Neural progenitor cell (in vitro differentiated cells): ENCODE data around the gene SP7. TPM values are rescaled to one million over a fixed set of nuclear protein-coding genes. Genes with fewer than 3 reads are reported as not detected.

Source experiments
- DNase-seq: peaks from one replicate; pipeline ENCODE4 v3.0.0-alpha.2; 2016; ENCODE audit warnings: low spot score
- H2AFZ ChIP-seq: fragments of 200-600 bp; sonication (generic); replicated peaks from 2 replicates; pipeline ENCODE4 v1.6.1; 2016; ENCODE audit warnings: antibody characterized with exemption
- H3F3A ChIP-seq: fragments of 200-600 bp; sonication (generic); 2 replicates; pipeline ENCODE4 v1.6.1; 2016; ENCODE audit warnings: antibody characterized with exemption, low read depth
- H3K27ac ChIP-seq: fragments of 200-600 bp; sonication (generic); 2 replicates; pipeline ENCODE4 v1.5.1; 2016; ENCODE audit warnings: mild to moderate bottlenecking
- H3K27me3 ChIP-seq: fragments of 200-600 bp; sonication (generic); 2 replicates; pipeline ENCODE4 v1.6.1; 2016; ENCODE audit warnings: mild to moderate bottlenecking, moderate library complexity
- H3K36me3 ChIP-seq: fragments of 200-600 bp; sonication (generic); 2 replicates; pipeline ENCODE4 v1.5.1; 2016
- H3K4me1 ChIP-seq: fragments of 200-600 bp; sonication (generic); 2 replicates; pipeline ENCODE4 v1.6.1; 2016; ENCODE audit warnings: mixed run types
- H3K4me2 ChIP-seq: fragments of 200-600 bp; sonication (generic); 2 replicates; pipeline ENCODE4 v1.6.1; 2016
- H3K4me3 ChIP-seq: fragments of 200-600 bp; sonication (generic); 2 replicates; pipeline ENCODE4 v1.5.1; 2016
- H3K79me2 ChIP-seq: fragments of 200-600 bp; sonication (generic); 2 replicates; pipeline ENCODE4 v1.6.1; 2016; ENCODE audit warnings: low read depth
- H3K9ac ChIP-seq: fragments of 200-600 bp; sonication (generic); 2 replicates; pipeline ENCODE4 v1.6.1; 2016
- H3K9me3 ChIP-seq: fragments of 200-600 bp; sonication (generic); 2 replicates; pipeline ENCODE4 v1.5.1; 2016; ENCODE audit warnings: low read depth
- H4K20me1 ChIP-seq: fragments of 200-600 bp; sonication (generic); 2 replicates; pipeline ENCODE4 v1.6.1; 2016; ENCODE audit warnings: low read depth
- H3K27ac Mint-ChIP-seq: 3 replicates; pipeline ENCODE4 v1.8.0; 2021; ENCODE audit warnings: mixed read lengths
- H3K27me3 Mint-ChIP-seq: 2 replicates; pipeline ENCODE4 v1.8.0; 2022; ENCODE audit warnings: low read depth, mild to moderate bottlenecking, inconsistent platforms, moderate library complexity, mixed read lengths; ENCODE audit not compliant: insufficient read depth
- H3K36me3 Mint-ChIP-seq: 3 replicates; pipeline ENCODE4 v1.8.0; 2021; ENCODE audit warnings: mixed read lengths
- H3K4me1 Mint-ChIP-seq: 3 replicates; pipeline ENCODE4 v1.8.0; 2021; ENCODE audit warnings: mixed read lengths
- H3K4me3 Mint-ChIP-seq: 3 replicates; pipeline ENCODE4 v1.8.0; 2021; ENCODE audit warnings: mild to moderate bottlenecking, moderate library complexity, mixed read lengths
- H3K9me3 Mint-ChIP-seq: 3 replicates; pipeline ENCODE4 v1.8.0; 2020; ENCODE audit warnings: mixed read lengths
- CTCF ChIP-seq: fragments of 200-600 bp; sonication (generic); IDR thresholded peaks from 2 replicates; pipeline ENCODE4 v1.5.1; 2017; ENCODE audit warnings: antibody characterized with exemption, mild to moderate bottlenecking
- EZH2 ChIP-seq: fragments of 200-600 bp; sonication (generic); IDR thresholded peaks from 2 replicates; pipeline ENCODE4 v1.6.1; 2017; ENCODE audit warnings: antibody characterized with exemption, mild to moderate bottlenecking, moderate library complexity
- EZH2phosphoT487 ChIP-seq: fragments of 200-600 bp; sonication (generic); IDR thresholded peaks from 2 replicates; pipeline ENCODE4 v1.6.1; 2017; ENCODE audit warnings: antibody characterized with exemption
- total RNA-seq: library from RNA; depleted of rRNA; stranded (reverse); fragments of >200 nt; gene quantifications from 2 replicates; pipeline ENCODE4 v1.2.3, GENCODE V29; 2015; ENCODE audit warnings: low replicate concordance

The SP7 gene
- total RNA-seq, 1 donor from 2014 or later = 0.90 TPM

- TF ChIP-seq EZH2phosphoT487 = no peak
- no peak for TF ChIP-seq EZH2
- TF ChIP-seq CTCF = no peak
- Histone ChIP-seq H2AFZ (no peak overlapping the region), H3K9me3 (no peaks in the 10 kb centered on the region), H3F3A (peaks cover 8% of the 10 kb centered on the region), H3K79me2 (peaks cover 8% of the 10 kb centered on the region), H3K36me3 (peaks cover 4% of the 10 kb centered on the region), H3K4me1 (no peaks in the 10 kb centered on the region), H3K27ac (no peak overlapping the region), H3K27me3 (no peaks in the 10 kb centered on the region), H3K9ac (no peak overlapping the region), H3K4me2 (no peak overlapping the region), H3K4me3 (no peak overlapping the region), H4K20me1 (no peaks in the 10 kb centered on the region)
- peaks cover 30% of the 10 kb centered on the region for H3K36me3 Mint-ChIP-seq
- H3K9me3 Mint-ChIP-seq = no peaks in the 10 kb centered on the region
- H3K4me3 Mint-ChIP-seq = no peak overlapping the region
- DNase-seq = no peak
- peaks cover 2% of the 10 kb centered on the region for H3K27me3 Mint-ChIP-seq
- no peak overlapping the region for H3K27ac Mint-ChIP-seq
- H3K4me1 Mint-ChIP-seq = no peaks in the 10 kb centered on the region
These were observed 29.3 kb downstream of the SP7 start for GRCh38 chr12:53306826-53307225.

GRCh38 chr12:53302903-53303302, 33.3 kb downstream of the SP7 start:
- H2AFZ ChIP-seq = no peak overlapping the region
- H4K20me1 ChIP-seq = no peaks in the 10 kb centered on the region
- no peaks in the 10 kb centered on the region for H3K9me3 ChIP-seq
- peaks cover 24% of the 10 kb centered on the region for H3K4me1 Mint-ChIP-seq
- peaks cover 10% of the 10 kb centered on the region for H3K4me1 ChIP-seq
- H3K9me3 Mint-ChIP-seq = no peaks in the 10 kb centered on the region
- DNase-seq = no peak
- H3F3A ChIP-seq = peaks cover 35% of the 10 kb centered on the region
- peak overlapping the region; percentile 4 for H3K4me3 Mint-ChIP-seq
- H3K79me2 ChIP-seq = peaks cover 35% of the 10 kb centered on the region
- no peak overlapping the region for H3K27ac ChIP-seq
- peaks cover 4% of the 10 kb centered on the region for H3K36me3 ChIP-seq
- H3K36me3 Mint-ChIP-seq = peaks cover 32% of the 10 kb centered on the region
- no peak overlapping the region for H3K4me2 ChIP-seq
- no peak overlapping the region for H3K4me3 ChIP-seq
- H3K27ac Mint-ChIP-seq = no peak overlapping the region
- TF ChIP-seq CTCF (no peak), EZH2 (no peak), EZH2phosphoT487 (no peak)
- H3K9ac ChIP-seq = no peak overlapping the region
- H3K27me3 ChIP-seq = no peaks in the 10 kb centered on the region
- H3K27me3 Mint-ChIP-seq = peaks cover 8% of the 10 kb centered on the region

- H3K27me3 Mint-ChIP-seq = peaks cover 10% of the 10 kb centered on the region
- peaks cover 60% of the 10 kb centered on the region for H3K79me2 ChIP-seq
- peak overlapping the region; percentile 70 for H3K9ac ChIP-seq
- H2AFZ ChIP-seq = peak overlapping the region; percentile 75
- H3K27ac Mint-ChIP-seq = peak overlapping the region; percentile 3
- no peaks in the 10 kb centered on the region for H3K27me3 ChIP-seq
- peaks cover 45% of the 10 kb centered on the region for H3K4me1 Mint-ChIP-seq
- peaks cover 3% of the 10 kb centered on the region for H4K20me1 ChIP-seq
- peaks cover 16% of the 10 kb centered on the region for H3K4me1 ChIP-seq
- H3K27ac ChIP-seq = no peak overlapping the region
- H3K9me3 Mint-ChIP-seq = no peaks in the 10 kb centered on the region
- no peak for DNase-seq
- H3K4me3 Mint-ChIP-seq = peak overlapping the region; percentile 99
- H3K4me2 ChIP-seq = peak overlapping the region; percentile 89
- TF ChIP-seq EZH2phosphoT487 (no peak), CTCF (no peak), EZH2 (no peak)
- H3K4me3 ChIP-seq = peak overlapping the region; percentile 85
- peaks cover 4% of the 10 kb centered on the region for H3K36me3 ChIP-seq
- H3K36me3 Mint-ChIP-seq = peaks cover 22% of the 10 kb centered on the region
- no peaks in the 10 kb centered on the region for H3K9me3 ChIP-seq
- H3F3A ChIP-seq = peaks cover 44% of the 10 kb centered on the region
These were observed 36.0 kb downstream of the SP7 start for GRCh38 chr12:53300187-53300586.
